Neuronal stem cell (in vitro differentiated cells): ENCODE data around the gene PSMD1.
A peak's percentile ranks its signal among the peaks of the same experiment; 100 is the strongest.

Experiments
- DNase-seq: peaks from one replicate; pipeline ENCODE4 v3.0.0-alpha.2; 2013; ENCODE audit warnings: low spot score
- H2AFZ ChIP-seq: one replicate; pipeline ENCODE4 v1.6.1; 2013; ENCODE audit warnings: mild to moderate bottlenecking, low read length, inconsistent platforms
- H2AK5ac ChIP-seq: 2 replicates; pipeline ENCODE4 v1.6.1; 2013; ENCODE audit warnings: low read depth, mild to moderate bottlenecking, inconsistent platforms, low read length, moderate library complexity, mixed read lengths
- H2BK120ac ChIP-seq: 2 replicates; pipeline ENCODE4 v1.6.1; 2013; ENCODE audit warnings: low read depth, mild to moderate bottlenecking, inconsistent platforms, low read length, moderate library complexity, mixed read lengths
- H2BK12ac ChIP-seq: one replicate; pipeline ENCODE4 v1.6.1; 2013; ENCODE audit warnings: low read length, inconsistent platforms
- H2BK15ac ChIP-seq: 2 replicates; pipeline ENCODE4 v1.6.1; 2013; ENCODE audit warnings: mild to moderate bottlenecking, low read length, inconsistent platforms, mixed read lengths
- H2BK5ac ChIP-seq: one replicate; pipeline ENCODE4 v1.6.1; 2013; ENCODE audit warnings: inconsistent platforms, mild to moderate bottlenecking, low read length, moderate library complexity
- H3K14ac ChIP-seq: one replicate; pipeline ENCODE4 v1.6.1; 2013; ENCODE audit warnings: low read length, inconsistent platforms
- H3K18ac ChIP-seq: 2 replicates; pipeline ENCODE4 v1.6.1; 2013; ENCODE audit warnings: low read length, inconsistent platforms
- H3K23ac ChIP-seq: 2 replicates; pipeline ENCODE4 v1.6.1; 2013; ENCODE audit warnings: low read depth, mild to moderate bottlenecking, mixed read lengths, low read length, inconsistent platforms; ENCODE audit not compliant: poor library complexity
- H3K27ac ChIP-seq: replicated peaks from 3 replicates; pipeline ENCODE4 v1.5.1; 2013; ENCODE audit warnings: low read length, inconsistent platforms
- H3K27me3 ChIP-seq, 3 experiments: 2 replicates each; pipeline ENCODE4 v1.6.1; 2013; ENCODE audit warnings: low read length in 3 of 3, mild to moderate bottlenecking in 2 of 3, inconsistent platforms in 1 of 3, low read depth in 1 of 3, mixed read lengths in 1 of 3, moderate library complexity in 1 of 3; ENCODE audit not compliant: control insufficient read depth in 3 of 3, insufficient read depth in 3 of 3
- H3K36me3 ChIP-seq, 2 donors: replicated peaks in 1 of 2; 2 replicates each; pipeline ENCODE4 v1.6.1; 2013; ENCODE audit warnings: low read length in 2 of 2; ENCODE audit not compliant: control insufficient read depth in 2 of 2, insufficient read depth in 2 of 2
- H3K4ac ChIP-seq: 2 replicates; pipeline ENCODE4 v1.6.1; 2013; ENCODE audit warnings: inconsistent platforms, mild to moderate bottlenecking, low read length, moderate library complexity
- H3K4me1 ChIP-seq, 2 donors: 1 replicate in 1 of 2; 2 replicates in 1 of 2; pipeline ENCODE4 v1.6.1; 2013; ENCODE audit warnings: low read length in 2 of 2, low read depth in 1 of 2; ENCODE audit not compliant: control insufficient read depth in 2 of 2, insufficient read depth in 1 of 2
- H3K4me2 ChIP-seq: one replicate; pipeline ENCODE4 v1.6.1; 2013; ENCODE audit warnings: mild to moderate bottlenecking, low read length, inconsistent platforms; ENCODE audit not compliant: insufficient read depth, poor library complexity, severe bottlenecking
- H3K4me3 ChIP-seq, 2 donors: 2 replicates each; pipeline ENCODE4 v1.5.1; 2013; ENCODE audit warnings: low read length in 2 of 2, mild to moderate bottlenecking in 2 of 2, inconsistent platforms in 1 of 2, moderate library complexity in 1 of 2
- H3K79me1 ChIP-seq: one replicate; pipeline ENCODE4 v1.6.1; 2013; ENCODE audit warnings: low read depth, mild to moderate bottlenecking, inconsistent platforms, low read length, moderate library complexity
- H3K9ac ChIP-seq: one replicate; pipeline ENCODE4 v1.6.1; 2013; ENCODE audit warnings: mild to moderate bottlenecking, low read depth, low read length, inconsistent platforms; ENCODE audit not compliant: poor library complexity
- H3K9me3 ChIP-seq, 2 donors: replicated peaks in 1 of 2; 2 replicates each; pipeline versions ENCODE3 to v1.6.1; 2013; ENCODE audit warnings: low read length in 2 of 2, mild to moderate bottlenecking in 2 of 2, inconsistent platforms in 1 of 2, low read depth in 1 of 2, mixed read lengths in 1 of 2, moderate library complexity in 1 of 2; ENCODE audit not compliant: control insufficient read depth in 2 of 2, insufficient read depth in 1 of 2
- H4K8ac ChIP-seq: one replicate; pipeline ENCODE4 v1.6.1; 2013; ENCODE audit warnings: low read depth, mild to moderate bottlenecking, inconsistent platforms, low read length, moderate library complexity
- H4K91ac ChIP-seq: one replicate; pipeline ENCODE4 v1.6.1; 2013; ENCODE audit warnings: low read length, low read depth, mild to moderate bottlenecking, inconsistent platforms; ENCODE audit not compliant: poor library complexity
- WGBS, 2 donors: extraction: QIAGEN DNeasy Blood & Tissue Kit; methylation state at CpG; one replicate each; pipeline ENCODE4 v1.1.7; 2013; ENCODE audit warnings: missing lambda C conversion rate in 2 of 2, mixed read lengths in 1 of 2; ENCODE audit not compliant: insufficient read length in 2 of 2, insufficient replicate concordance in 1 of 2; ENCODE audit errors: extremely low coverage in 2 of 2; 5-methylcytosine and 5-hydroxymethylcytosine counted together

PSMD1 gene

DNA sequence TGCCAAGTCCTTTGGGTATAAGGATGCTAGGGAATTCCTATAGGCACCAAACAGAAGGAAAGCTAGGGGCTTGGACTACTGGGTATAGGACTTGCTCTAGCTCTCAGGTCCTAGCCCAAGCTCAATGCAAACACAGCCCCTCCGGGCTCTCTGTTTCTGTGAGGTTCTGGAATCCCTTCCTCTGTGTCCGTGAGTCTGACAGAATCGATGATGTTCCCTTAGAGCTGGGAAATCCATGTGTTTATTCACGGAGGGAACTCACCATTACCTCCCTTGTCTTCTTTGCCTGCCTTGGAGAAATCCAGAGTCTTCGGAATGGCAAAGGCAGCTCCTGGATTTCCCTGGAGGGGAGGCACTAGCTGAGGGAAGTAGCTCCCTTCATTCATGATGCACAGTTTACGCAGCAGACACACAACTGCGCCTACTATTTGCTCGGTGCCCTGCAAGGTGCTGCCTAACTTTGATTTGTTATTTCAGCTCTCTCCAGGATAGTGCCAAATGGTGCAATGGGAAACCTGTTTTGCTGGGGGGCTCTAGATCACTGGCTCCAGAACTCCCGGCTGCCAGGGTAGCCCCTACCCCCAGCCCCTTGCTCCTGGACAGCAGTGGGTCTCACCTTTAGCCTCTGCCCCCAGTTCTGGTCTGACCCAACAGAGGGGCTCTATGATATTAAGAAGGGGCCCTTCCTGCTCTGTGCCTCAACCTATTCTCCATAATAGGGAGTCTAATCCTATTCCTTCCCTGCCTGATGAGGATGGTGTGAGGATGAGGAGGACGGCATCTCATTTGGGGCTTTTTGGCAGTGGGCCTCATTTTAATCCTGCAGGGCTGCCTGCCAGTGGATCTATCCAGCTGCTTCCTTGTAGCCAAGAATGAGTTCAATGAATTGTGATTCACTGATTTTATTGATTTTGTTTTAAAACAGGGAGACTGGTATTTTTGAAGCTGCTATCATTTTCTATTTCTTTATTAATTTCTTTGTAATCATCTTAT is 8.4 kb upstream of the PSMD1 start:
- Histone ChIP-seq H2BK5ac (no peak overlapping the region), H3K4ac (no peak overlapping the region), H2BK120ac (no peak overlapping the region), H3K27me3 (peaks cover 0 to 4% (median 0%) of the 10 kb centered on the region in 3 experiments), H3K4me2 (no peak overlapping the region), H3K9ac (no peak overlapping the region), H3K4me3 (no peak overlapping the region), H3K9me3 (no peaks in the 10 kb centered on the region), H3K18ac (no peak overlapping the region), H3K79me1 (peaks cover 1% of the 10 kb centered on the region), H4K8ac (no peak overlapping the region), H3K14ac (no peak overlapping the region), H3K4me1 (peaks cover 4 to 10% of the 10 kb centered on the region in 2 donors), H4K91ac (no peak overlapping the region), H2BK15ac (no peak overlapping the region), H2BK12ac (no peak overlapping the region), H3K36me3 (peaks cover 0 to 6% of the 10 kb centered on the region in 2 donors), H3K27ac (no peak overlapping the region), H3K23ac (no peak overlapping the region), H2AFZ (no peak overlapping the region), H2AK5ac (no peak overlapping the region)
- no CpG with 5 or more reads among the region's 10 CpGs for WGBS, 2 donors
- no peak for DNase-seq

DNA sequence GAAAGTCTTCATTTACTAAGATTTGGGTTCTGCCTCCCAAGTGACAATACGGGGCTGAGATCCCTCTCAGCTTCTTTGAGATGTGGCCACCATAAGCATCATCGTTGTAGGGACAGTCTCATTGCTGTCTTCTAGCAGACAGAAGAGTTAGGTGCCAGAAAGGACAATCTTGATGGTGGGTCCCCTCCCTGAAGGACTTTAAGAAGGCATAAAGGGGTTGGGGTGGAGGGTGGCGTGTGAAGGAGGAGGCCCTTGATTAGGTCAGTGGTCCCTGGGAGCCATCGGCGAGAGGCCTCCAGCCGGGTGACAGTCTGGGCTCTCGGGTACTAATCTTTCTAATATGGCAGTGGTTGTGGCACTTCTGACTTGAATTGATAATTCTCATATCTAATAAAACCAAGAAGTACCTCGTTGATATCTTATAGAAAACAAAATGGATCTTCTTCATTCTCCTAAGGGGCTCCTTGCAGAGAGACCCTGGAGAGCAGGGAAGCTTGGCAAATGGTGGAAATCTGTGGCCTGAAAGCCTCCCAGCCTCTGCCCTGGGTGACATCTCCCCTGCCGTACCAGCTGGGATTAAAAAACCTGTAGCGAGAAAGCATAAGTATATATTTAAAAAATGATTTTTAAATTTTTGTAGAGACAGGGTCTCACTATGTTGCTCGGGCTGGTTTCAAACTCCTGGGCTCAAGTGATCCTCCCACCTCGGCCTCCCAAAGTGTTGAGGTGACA is 7.2 kb upstream of the PSMD1 start:
- Histone ChIP-seq H2BK12ac (no peak overlapping the region), H3K27me3 (peaks cover 0 to 9% (median 0%) of the 10 kb centered on the region in 3 experiments)

DNA sequence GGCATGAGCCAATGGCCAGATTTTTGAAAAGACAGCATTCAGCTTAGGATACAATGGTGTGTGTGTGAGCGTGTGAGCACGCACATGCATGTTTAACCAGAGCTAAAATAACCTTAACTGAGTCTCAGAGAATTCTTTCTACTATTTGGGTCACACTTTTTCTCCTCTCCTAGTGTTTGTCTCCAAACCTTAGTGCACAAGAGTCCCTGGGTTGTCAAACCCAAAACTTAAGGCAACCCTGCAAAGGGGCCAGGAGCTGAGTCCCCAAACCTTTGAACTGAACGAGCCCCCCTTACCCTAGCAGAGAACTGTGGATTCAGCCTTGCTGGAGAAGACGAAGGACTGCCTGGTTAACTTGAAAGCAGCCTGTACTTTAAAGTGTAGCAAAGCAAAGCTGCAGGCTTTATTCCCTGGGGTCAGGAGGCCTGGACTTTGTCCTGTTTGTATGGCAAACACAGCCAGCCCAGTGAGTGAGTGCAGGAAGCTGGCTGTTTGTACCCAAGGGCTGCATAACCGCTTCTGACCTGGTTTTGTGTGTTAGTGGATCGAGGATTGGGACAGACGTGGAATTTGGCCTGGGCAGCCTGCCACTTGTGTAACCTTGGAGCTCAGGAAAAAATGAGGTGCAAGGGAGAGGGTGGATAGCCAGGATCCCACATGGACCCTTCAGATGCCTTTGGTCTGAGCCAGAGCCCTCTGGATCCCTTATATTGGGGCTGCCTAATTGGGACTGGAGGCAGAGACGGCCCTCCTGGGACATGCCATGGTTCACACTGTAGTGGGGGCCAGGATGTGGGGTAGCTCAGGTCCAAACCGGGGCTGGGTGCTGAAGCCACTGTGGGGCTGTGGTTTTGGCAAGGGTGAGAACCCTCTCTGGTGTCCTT is 6.4 kb upstream of the PSMD1 start:
- Histone ChIP-seq H2BK12ac (no peak overlapping the region), H4K8ac (no peak overlapping the region), H3K23ac (no peak overlapping the region), H3K4me1 (peaks cover 4 to 10% of the 10 kb centered on the region in 2 donors), H3K14ac (no peak overlapping the region), H2BK120ac (no peak overlapping the region), H3K27me3 (peaks cover 0 to 9% (median 0%) of the 10 kb centered on the region in 3 experiments), H3K4me2 (no peak overlapping the region), H3K9me3 (no peaks in the 10 kb centered on the region), H2AFZ (peak overlapping the region; percentile 75), H2BK15ac (no peak overlapping the region), H2AK5ac (peak overlapping the region; percentile 33), H3K79me1 (peaks cover 1% of the 10 kb centered on the region), H3K4me3 (no peak overlapping the region), H3K36me3 (peaks cover 0 to 6% of the 10 kb centered on the region in 2 donors), H4K91ac (no peak overlapping the region), H3K27ac (no peak overlapping the region), H3K9ac (peak overlapping the region; percentile 45), H3K18ac (no peak overlapping the region), H3K4ac (no peak overlapping the region), H2BK5ac (no peak overlapping the region)
- WGBS, 2 donors: no CpG with 5 or more reads among the region's 9 CpGs
- DNase-seq: no peak

More for the DNA sequence above, 7.2 kb upstream of the PSMD1 start:
- no peak overlapping the region for H3K18ac ChIP-seq
- peaks cover 4 to 10% of the 10 kb centered on the region in 2 donors for H3K4me1 ChIP-seq
- peaks cover 1% of the 10 kb centered on the region for H3K79me1 ChIP-seq
- no peak overlapping the region for H2BK15ac ChIP-seq
- no peak overlapping the region for H3K27ac ChIP-seq
- no peak overlapping the region for H4K91ac ChIP-seq
- H3K36me3 ChIP-seq: peaks cover 0 to 6% of the 10 kb centered on the region in 2 donors
- H4K8ac ChIP-seq: no peak overlapping the region
- H3K4me2 ChIP-seq: no peak overlapping the region
- H3K23ac ChIP-seq: no peak overlapping the region
- no peak overlapping the region for H3K9ac ChIP-seq
- H3K4me3 ChIP-seq: no peak overlapping the region
- no peaks in the 10 kb centered on the region for H3K9me3 ChIP-seq
- no peak for DNase-seq
- WGBS, 2 donors: no CpG with 5 or more reads among the region's 12 CpGs
- no peak overlapping the region for H2AFZ ChIP-seq
- H3K4ac ChIP-seq: no peak overlapping the region
- H2AK5ac ChIP-seq: no peak overlapping the region
- H2BK120ac ChIP-seq: no peak overlapping the region
- no peak overlapping the region for H3K14ac ChIP-seq
- no peak overlapping the region for H2BK5ac ChIP-seq
